GM12891 (cell line): ENCODE measurements around the gene HOXA1.

Source experiments
- POLR2AphosphoS5 ChIP-seq: IDR thresholded peaks from 2 replicates; pipeline ENCODE4 v1.6.1; 2011; ENCODE audit warnings: low read depth, low read length, control low read depth
- TAF1 ChIP-seq: IDR thresholded peaks from 2 replicates; pipeline ENCODE4 v1.6.1; 2011; ENCODE audit warnings: low read depth, low read length, control low read depth

DNA sequence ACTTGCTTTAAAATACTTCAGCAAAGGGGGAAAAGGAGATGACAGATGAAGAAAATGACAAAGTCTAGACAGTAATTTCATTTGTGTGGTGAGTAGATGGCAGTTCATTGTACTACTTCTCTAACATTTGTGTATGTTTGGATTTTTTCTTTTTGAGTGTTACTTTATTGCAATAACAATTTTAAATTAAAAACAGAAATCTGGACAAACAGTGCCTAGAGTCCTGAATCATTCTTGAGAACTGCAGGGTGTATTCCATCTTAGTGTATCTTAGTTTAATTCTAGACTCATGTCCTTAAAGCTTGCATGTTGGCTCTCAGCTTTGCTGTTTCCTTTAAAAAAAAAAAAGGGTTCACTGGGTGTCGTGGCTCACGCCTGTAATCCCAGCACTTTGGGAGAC lies 31.1 kb downstream of the HOXA1 start:
- TF ChIP-seq POLR2AphosphoS5, result no peak
- no peak for TF ChIP-seq TAF1
